ENCODE data around the gene BTBD16.

Gene BTBD16

GRCh38 chr10:122338609-122339441 lies 67.7 kb downstream of the BTBD16 start:
- no peak for DNase-seq (ENCODE audit: low read depth)
- no peak for TF ChIP-seq CTCF (IDR thresholded peaks at IDR 0.05; ENCODE audit: low read length, missing control alignments)
- no peak overlapping the region for H3K4me3 ChIP-seq (replicated peaks; ENCODE audit: low read depth, low read length)

GRCh38 chr10:122341141-122341810 lies 70.2 kb downstream of the BTBD16 start:
- H3K4me3 ChIP-seq (replicated peaks; ENCODE audit: low read depth, low read length), result no peak overlapping the region
- peak; percentile 41 for DNase-seq (ENCODE audit: low read depth)
- TF ChIP-seq CTCF (IDR thresholded peaks at IDR 0.05; ENCODE audit: low read length, missing control alignments), result no peak

GRCh38 chr10:122342293-122343134 lies 71.4 kb downstream of the BTBD16 start:
- peak; percentile 80 for TF ChIP-seq CTCF (IDR thresholded peaks at IDR 0.05; ENCODE audit: low read length, missing control alignments)
- H3K4me3 ChIP-seq (replicated peaks; ENCODE audit: low read depth, low read length), result no peak overlapping the region
- DNase-seq (ENCODE audit: low read depth), result peak; percentile 72

- no peak overlapping the region for H3K4me3 ChIP-seq (replicated peaks; ENCODE audit: low read depth, low read length)
- no peak for DNase-seq (ENCODE audit: low read depth)
- TF ChIP-seq CTCF (IDR thresholded peaks at IDR 0.05; ENCODE audit: low read length, missing control alignments), result no peak
These were observed 72.2 kb downstream of the BTBD16 start for GRCh38 chr10:122343135-122343800.

GRCh38 chr10:122343936-122344335 lies 72.8 kb downstream of the BTBD16 start:
- DNase-seq (ENCODE audit: low read depth), result no peak
- TF ChIP-seq CTCF (IDR thresholded peaks at IDR 0.05; ENCODE audit: low read length, missing control alignments), result no peak
- no peak overlapping the region for H3K4me3 ChIP-seq (replicated peaks; ENCODE audit: low read depth, low read length)

- peak; percentile 11 for DNase-seq (ENCODE audit: low read depth)
- TF ChIP-seq CTCF (IDR thresholded peaks at IDR 0.05; ENCODE audit: low read length, missing control alignments), result no peak
- H3K4me3 ChIP-seq (replicated peaks; ENCODE audit: low read depth, low read length), result no peak overlapping the region
These were observed 73.7 kb downstream of the BTBD16 start for GRCh38 chr10:122344741-122345258.

All from fibroblast of pulmonary artery (primary cell).